HG02884 (cell line): ENCODE results near the gene COL8A2.
"Not testable (repeated sequence)": the region's sequence is repeated elsewhere in the genome, so short reads cannot be mapped to it uniquely, and the experiment has no call there.

Source experiments
- ATAC-seq: cut with Tn5 transposase; IDR thresholded peaks from one replicate; pipeline ENCODE4 v1.9.1; 2021; ENCODE audit warnings: mild to moderate bottlenecking, moderate library complexity; ENCODE audit not compliant: unreplicated experiment

COL8A2 gene

GRCh38 chr1:36125129-36125991 is at the start of gene COL8A2:
TSS of gene COL8A2 (minus strand) at chr1:36125222. CDS start at chr1:36100242, 24,980 bp downstream.
- ATAC-seq = no peak

GRCh38 chr1:36174713-36175112 is 49.7 kb upstream of the COL8A2 start:
- no peak for ATAC-seq

GRCh38 chr1:36172983-36173382 is 48.0 kb upstream of the COL8A2 start:
- ATAC-seq = no peak

- no peak for ATAC-seq
These were observed 47.2 kb upstream of the COL8A2 start for GRCh38 chr1:36172017-36172747.

- no peak for ATAC-seq
These were observed 45.8 kb upstream of the COL8A2 start for GRCh38 chr1:36170643-36171412.

- ATAC-seq = no peak
These were observed 43.5 kb upstream of the COL8A2 start for GRCh38 chr1:36168514-36168913.

- ATAC-seq = no peak
These were observed 42.2 kb upstream of the COL8A2 start for GRCh38 chr1:36166938-36167905.

- no peak for ATAC-seq
These were observed 41.1 kb upstream of the COL8A2 start for GRCh38 chr1:36166136-36166535.

- ATAC-seq = no peak
These were observed 40.1 kb upstream of the COL8A2 start for GRCh38 chr1:36165145-36165544.

- no peak for ATAC-seq
These were observed 39.3 kb upstream of the COL8A2 start for GRCh38 chr1:36164361-36164760.

- ATAC-seq = no peak
These were observed 38.4 kb upstream of the COL8A2 start for GRCh38 chr1:36163426-36163825.

GRCh38 chr1:36162680-36163239 is 37.7 kb upstream of the COL8A2 start:
- ATAC-seq = no peak

GRCh38 chr1:36161641-36162531 is 36.9 kb upstream of the COL8A2 start:
- no peak for ATAC-seq

GRCh38 chr1:36160949-36161485 is 36.0 kb upstream of the COL8A2 start:
- no peak for ATAC-seq

GRCh38 chr1:36160388-36160948 is 35.4 kb upstream of the COL8A2 start:
- no peak for ATAC-seq

GRCh38 chr1:36159614-36160387 is 34.8 kb upstream of the COL8A2 start:
- ATAC-seq = no peak

- not testable (repeated sequence) for ATAC-seq
These were observed 33.8 kb upstream of the COL8A2 start for GRCh38 chr1:36158827-36159252.
